Left lobe of liver (tissue), 2 donors: ENCODE results near the gene TGIF1. TPM values are rescaled to one million over a fixed set of nuclear protein-coding genes. Genes with fewer than 3 reads are reported as not detected.

Experiments
- ATAC-seq: fragments of 200-7000 bp; cut with Tn5 transposase; one replicate; pipeline ENCODE4 v1.9.1; 2020; ENCODE audit warnings: mild to moderate bottlenecking, moderate library complexity
- DNase-seq: peaks from one replicate; pipeline ENCODE4 v3.0.0-alpha.2; 2020; ENCODE audit warnings: low spot score
- total RNA-seq: library from RNA; stranded (reverse); gene quantifications from one replicate; pipeline ENCODE4 v1.2.1, GENCODE V29; 2021
- donor health status: DM: no; HTN: no; CAD: no; lungs with moderate emphysema.
- donor health status: DM: no; HTN: yes; CAD: no.

The TGIF1 gene
- total RNA-seq, 1 donor from 2014 or later = 14.1 TPM

- DNase-seq (no peak), ATAC-seq (no peak)
These were observed 20.9 kb upstream of the TGIF1 start for GRCh38 chr18:3429121-3429520.

- DNase-seq = no peak
- ATAC-seq = peak; percentile 97
These were observed 15.3 kb upstream of the TGIF1 start for GRCh38 chr18:3434685-3435084.

- DNase-seq (no peak), ATAC-seq (peak; percentile 86)
These were observed 9.6 kb upstream of the TGIF1 start for GRCh38 chr18:3440341-3440740.

GRCh38 chr18:3441290-3441689 lies 8.7 kb upstream of the TGIF1 start:
- peak; percentile 51 for DNase-seq
- peak; percentile 95 for ATAC-seq

GRCh38 chr18:3442919-3443318 lies 7.1 kb upstream of the TGIF1 start:
- no peak for ATAC-seq
- DNase-seq = no peak

GRCh38 chr18:3444296-3444695 lies 5.7 kb upstream of the TGIF1 start:
- DNase-seq (no peak), ATAC-seq (no peak)

GRCh38 chr18:3444954-3445353 lies 5.0 kb upstream of the TGIF1 start:
- ATAC-seq (no peak), DNase-seq (no peak)

GRCh38 chr18:3447068-3447894 lies 2.7 kb upstream of the TGIF1 start:
- ATAC-seq = peak; percentile 3
- DNase-seq = no peak

- DNase-seq (peak; percentile 97), ATAC-seq (peak; percentile 73)
These were observed 1.8 kb upstream of the TGIF1 start for GRCh38 chr18:3447895-3448837.

- ATAC-seq (peak; percentile 24), DNase-seq (peak; percentile 87)
These were observed 997 bp upstream of the TGIF1 start for GRCh38 chr18:3448838-3449511.

- ATAC-seq (peak; percentile 5), DNase-seq (no peak)
These were observed 410 bp upstream of the TGIF1 start for GRCh38 chr18:3449512-3450011.

- no peak for DNase-seq
- no peak for ATAC-seq
These were observed 819 bp downstream of the TGIF1 start for GRCh38 chr18:3450799-3451182.

GRCh38 chr18:3451183-3451988 lies 1.4 kb downstream of the TGIF1 start:
- DNase-seq (peak; percentile 97), ATAC-seq (peak; percentile 43)

GRCh38 chr18:3451989-3452749 lies 2.2 kb downstream of the TGIF1 start:
- DNase-seq (peak; percentile 58), ATAC-seq (no peak)

- ATAC-seq (no peak), DNase-seq (no peak)
These were observed 3.0 kb downstream of the TGIF1 start for GRCh38 chr18:3452750-3453539.

GRCh38 chr18:3453540-3454364 lies 3.8 kb downstream of the TGIF1 start:
- peak; percentile 9 for ATAC-seq
- peak; percentile 73 for DNase-seq

- ATAC-seq = no peak
- peak; percentile 53 for DNase-seq
These were observed 4.6 kb downstream of the TGIF1 start for GRCh38 chr18:3454365-3455089.
